Endothelial cell of umbilical vein (primary cell): ENCODE results near the gene HDAC11. TPM values are rescaled to one million over a fixed set of nuclear protein-coding genes. Genes with fewer than 3 reads are reported as not detected.

Experiments
- BruUV-seq: library from RNA; stranded (reverse); fragments of 400-500 nt; replicated peaks from 2 replicates; lab custom pipeline; 2021; lab: Mats Ljungman, UMichigan
- CTCF ChIA-PET: fragments of 300-600, 350-600 bp; sonication (Branson Sonifier 250); formaldehyde crosslinking; loops from one replicate; lab custom pipeline; 2021; ENCODE audit warnings: antibody characterized with exemption, inconsistent platforms; lab: Charles Lee
- POLR2A ChIA-PET: fragments of 300-600, 350-600 bp; sonication (Branson Sonifier 250); formaldehyde crosslinking; loops from one replicate; lab custom pipeline; 2021; ENCODE audit warnings: antibody characterized with exemption, inconsistent platforms; lab: Charles Lee
- DNase-seq: peaks from one replicate; pipeline ENCODE4 v3.0.0-alpha.2; 2011; ENCODE audit warnings: low read depth, low spot score
- FAIRE-seq: peaks from 2 replicates; lab custom pipeline; 2011; peaks lifted over from hg19 to GRCh38; lab: Jason Lieb, UNC
- H2AFZ ChIP-seq: 2 replicates; pipeline ENCODE4 v1.6.0; 2012; ENCODE audit warnings: low read depth, low read length, control low read depth, inconsistent platforms
- H3K27ac ChIP-seq: 2 replicates; pipeline ENCODE4 v1.5.1; 2011; ENCODE audit warnings: low read depth, mild to moderate bottlenecking, control low read depth, low read length, moderate library complexity; ENCODE audit not compliant: insufficient read depth
- H3K27me3 ChIP-seq, 2 experiments: 2 replicates each; pipeline versions ENCODE4 v1.6.0 to v1.6.1; 2011; ENCODE audit warnings: low read length in 2 of 2, mixed read lengths in 1 of 2; ENCODE audit not compliant: control insufficient read depth in 2 of 2, insufficient read depth in 2 of 2
- H3K36me3 ChIP-seq, 2 experiments: 2 replicates in 1 of 2; 3 replicates in 1 of 2; pipeline ENCODE4 v1.5.1; 2011; ENCODE audit warnings: low read length in 2 of 2, mild to moderate bottlenecking in 1 of 2, moderate library complexity in 1 of 2; ENCODE audit not compliant: control insufficient read depth in 2 of 2, insufficient read depth in 2 of 2; ENCODE audit errors: extremely low read depth in 1 of 2
- H3K4me1 ChIP-seq: 3 replicates; pipeline ENCODE4 v1.5.1; 2011; ENCODE audit warnings: mild to moderate bottlenecking, low read length; ENCODE audit not compliant: control insufficient read depth, insufficient read depth; ENCODE audit errors: extremely low read depth
- H3K4me2 ChIP-seq: 2 replicates; pipeline ENCODE4 v1.6.1; 2011; ENCODE audit warnings: low read length, control low read depth, mixed read lengths; ENCODE audit not compliant: insufficient read depth
- H3K4me3 ChIP-seq, 3 experiments: fragments of 200-600 bp in 1 of 3; sonication (generic), shearing (Covaris generic) in 1 of 3; replicated peaks in 1 of 3; 2 replicates each; pipeline ENCODE4 v1.5.1; 2011 to 2016; ENCODE audit warnings: control low read depth in 3 of 3, low read length in 3 of 3, mild to moderate bottlenecking in 2 of 3, inconsistent platforms in 1 of 3, low read depth in 1 of 3, moderate library complexity in 1 of 3; ENCODE audit not compliant: insufficient read depth in 1 of 3
- H3K79me2 ChIP-seq: 2 replicates; pipeline ENCODE4 v1.6.0; 2012; ENCODE audit warnings: low read length, inconsistent platforms; ENCODE audit not compliant: control insufficient read depth, insufficient read depth
- H3K9ac ChIP-seq: replicated peaks from 2 replicates; pipeline ENCODE3; 2011; ENCODE audit warnings: low read length, control low read depth; ENCODE audit not compliant: insufficient read depth; ENCODE audit errors: extremely low read depth
- H3K9me1 ChIP-seq: replicated peaks from 3 replicates; pipeline ENCODE4 v1.6.0; 2011; ENCODE audit warnings: mild to moderate bottlenecking, low read length; ENCODE audit not compliant: control insufficient read depth, insufficient read depth; ENCODE audit errors: extremely low read depth
- H3K9me3 ChIP-seq: replicated peaks from 2 replicates; pipeline ENCODE4 v1.5.1; 2012; ENCODE audit warnings: low read length, inconsistent platforms; ENCODE audit not compliant: control insufficient read depth, insufficient read depth
- H4K20me1 ChIP-seq: replicated peaks from 2 replicates; pipeline ENCODE3; 2011; ENCODE audit warnings: mild to moderate bottlenecking, low read length; ENCODE audit not compliant: control insufficient read depth, insufficient read depth; ENCODE audit errors: extremely low read depth
- CTCF ChIP-seq, 2 donors: IDR thresholded peaks; 1 replicate in 1 of 2; 2 replicates in 1 of 2; pipeline ENCODE4 v1.5.1; 2011; ENCODE audit warnings: low read length in 2 of 2, mild to moderate bottlenecking in 2 of 2, moderate library complexity in 2 of 2, control low read depth in 1 of 2, inconsistent platforms in 1 of 2, low read depth in 1 of 2; ENCODE audit not compliant: insufficient read depth in 1 of 2; ENCODE audit errors: extremely low read depth in 1 of 2
- EZH2 ChIP-seq: IDR thresholded peaks from 2 replicates; pipeline ENCODE4 v1.6.1; 2012; ENCODE audit warnings: borderline replicate concordance, low read depth, mild to moderate bottlenecking, moderate library complexity, low read length, inconsistent platforms; ENCODE audit not compliant: severe bottlenecking
- FOS ChIP-seq: IDR thresholded peaks from 2 replicates; pipeline ENCODE4 v1.6.1; 2011; ENCODE audit warnings: mild to moderate bottlenecking, low read length, moderate library complexity, borderline replicate concordance; ENCODE audit not compliant: insufficient read depth
- GATA2 ChIP-seq: IDR thresholded peaks from 2 replicates; pipeline ENCODE4 v1.7.0; 2011; ENCODE audit warnings: low read depth, mild to moderate bottlenecking, moderate library complexity, mixed read lengths, low read length; ENCODE audit not compliant: insufficient read length, insufficient read depth
- JUN ChIP-seq: IDR thresholded peaks from 2 replicates; pipeline ENCODE4 v1.6.1; 2011; ENCODE audit warnings: borderline replicate concordance, low read depth; ENCODE audit not compliant: insufficient read length, insufficient read depth
- MAX ChIP-seq: IDR thresholded peaks from 2 replicates; pipeline ENCODE4 v1.6.1; 2011; ENCODE audit not compliant: insufficient read depth, insufficient read length
- MYC ChIP-seq: IDR thresholded peaks from one replicate; pipeline ENCODE4 v1.6.1; 2011; ENCODE audit warnings: mild to moderate bottlenecking, low read depth, low read length
- POLR2A ChIP-seq: IDR thresholded peaks from 2 replicates; pipeline ENCODE4 v1.6.1; 2012; ENCODE audit warnings: low read depth, mild to moderate bottlenecking, control low read depth, low read length
- POLR2AphosphoS5 ChIP-seq: IDR thresholded peaks from 2 replicates; pipeline ENCODE4 v1.6.1; 2012; ENCODE audit warnings: low read depth, mild to moderate bottlenecking, control low read depth, low read length, moderate library complexity; ENCODE audit not compliant: insufficient read depth
- dilution Hi-C: fragments of 300-500 bp; cut with MboI; formaldehyde crosslinking; loops from one replicate; pipeline ENCODE4 v1.15.0; 2019; ENCODE audit warnings: low sequenced_read_pairs; ENCODE audit not compliant: extremely low pct_ligation_motif_present
- intact Hi-C: fragments of 100-400 bp; cut with micrococcal nuclease; formaldehyde crosslinking; loops from one replicate; pipeline ENCODE4 v1.10.0; 2022
- polyA plus RNA-seq, 4 experiments: library from polyadenylated mRNA; depleted of rRNA in 3 of 4; stranded (reverse) in 3 of 4; unstranded in 1 of 4; fragments of >200 nt; gene quantifications; 2 replicates each; pipeline versions ENCODE4 v1.2.1 to v1.2.3, GENCODE V29; 2011 to 2012; ENCODE audit warnings: missing spikeins in 1 of 4
- total RNA-seq: library from RNA; stranded (reverse); gene quantifications from 2 replicates; pipeline ENCODE4 v1.2.3, GENCODE V29; 2021

HDAC11 gene
- total and polyA plus RNA-seq, 2 donors (not counting 3 experiments of a cell fraction or from before 2014, with no cell fraction given), result 6.8 to 8.8 TPM

GRCh38 chr3:13539292-13539638 lies 59.2 kb downstream of the HDAC11 start:
- DNase-seq, result no peak

GRCh38 chr3:13539671-13540070 lies 59.6 kb downstream of the HDAC11 start:
- FAIRE-seq (no peak), DNase-seq (no peak)
- intact Hi-C loops (no loop called here), dilution Hi-C loops (no loop called here)
- Histone ChIP-seq H3K4me1 (no peaks in the 10 kb centered on the region), H3K79me2 (no peaks in the 10 kb centered on the region), H3K4me3 (no peak overlapping the region), H3K27ac (no peak overlapping the region), H2AFZ (no peak overlapping the region), H3K9me3 (no peaks in the 10 kb centered on the region), H3K9me1 (no peaks in the 10 kb centered on the region), H3K36me3 (no peaks in the 10 kb centered on the region), H3K27me3 (no peaks in the 10 kb centered on the region), H4K20me1 (no peaks in the 10 kb centered on the region), H3K4me2 (no peak overlapping the region), H3K9ac (no peak overlapping the region)
- no peak for TF ChIP-seq EZH2
- no peak for TF ChIP-seq GATA2
- no peak for TF ChIP-seq POLR2AphosphoS5
- TF ChIP-seq POLR2A, result no peak
- no peak for TF ChIP-seq FOS
- no peak for TF ChIP-seq MAX
- TF ChIP-seq JUN, result no peak
- TF ChIP-seq CTCF (IDR thresholded peaks at IDR 0.05; ENCODE audit: extremely low read depth in 1 of 2, insufficient read depth in 1 of 2, low read depth in 1 of 2, low read length in 2 of 2), result no peak
- no peak for TF ChIP-seq MYC
- no TSS peak for BruUV-seq
- ChIA-PET POLR2A (no interaction called here), CTCF (interaction anchor here (1.1 to 1.2 kb wide), 2 partner anchors 28 to 43 kb away, joined by 3 to 4 read pairs; no protein-coding TSS in a partner anchor)

More at GRCh38 chr3:13539292-13539638, 59.2 kb downstream of the HDAC11 start:
- intact Hi-C loops (no loop called here), dilution Hi-C loops (no loop called here)
- no peaks in the 10 kb centered on the region for H3K27me3 ChIP-seq
- H3K9me1 ChIP-seq, result no peaks in the 10 kb centered on the region
- no peak overlapping the region for H3K4me2 ChIP-seq
- H3K4me1 ChIP-seq, result no peaks in the 10 kb centered on the region
- H3K9me3 ChIP-seq, result no peaks in the 10 kb centered on the region
- no peaks in the 10 kb centered on the region for H3K36me3 ChIP-seq
- FAIRE-seq, result no peak
- no peak for TF ChIP-seq MAX
- TF ChIP-seq FOS, result no peak
- no peak for TF ChIP-seq POLR2A
- no peak for TF ChIP-seq POLR2AphosphoS5
- no peak for TF ChIP-seq JUN
- no peak for TF ChIP-seq EZH2
- H4K20me1 ChIP-seq, result no peaks in the 10 kb centered on the region
- BruUV-seq, result no TSS peak
- CTCF ChIA-PET, result interaction anchor here (1.1 to 1.2 kb wide), 2 partner anchors 28 to 43 kb away, joined by 3 to 4 read pairs; no protein-coding TSS in a partner anchor
- H2AFZ ChIP-seq, result no peak overlapping the region
- H3K27ac ChIP-seq, result no peak overlapping the region
- H3K9ac ChIP-seq, result no peak overlapping the region
- H3K4me3 ChIP-seq, result no peak overlapping the region
- POLR2A ChIA-PET, result no interaction called here
- no peaks in the 10 kb centered on the region for H3K79me2 ChIP-seq
